Measurements from ENCODE around the gene BANK1.

The BANK1 gene

DNA sequence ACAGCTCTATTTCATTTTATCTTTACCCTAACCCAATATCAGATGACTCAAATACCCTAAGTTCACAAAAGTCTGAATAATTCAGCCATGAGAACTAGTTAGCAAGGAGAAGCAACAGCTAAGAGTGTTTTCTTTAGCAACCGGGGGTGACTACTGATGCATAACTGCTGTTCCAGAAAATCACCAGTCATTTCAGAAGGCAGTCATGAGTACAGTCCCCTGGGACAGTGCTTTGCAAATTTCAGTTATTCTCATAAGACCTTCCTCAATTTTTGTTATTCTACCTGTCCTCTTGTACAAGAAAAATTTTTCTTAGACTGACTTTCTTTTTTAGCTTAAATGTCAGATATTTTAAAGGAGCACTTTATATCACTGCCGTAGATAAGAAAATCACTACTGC, 16.4 kb downstream of the BANK1 start:
- TF ChIP-seq, protein P1, sequence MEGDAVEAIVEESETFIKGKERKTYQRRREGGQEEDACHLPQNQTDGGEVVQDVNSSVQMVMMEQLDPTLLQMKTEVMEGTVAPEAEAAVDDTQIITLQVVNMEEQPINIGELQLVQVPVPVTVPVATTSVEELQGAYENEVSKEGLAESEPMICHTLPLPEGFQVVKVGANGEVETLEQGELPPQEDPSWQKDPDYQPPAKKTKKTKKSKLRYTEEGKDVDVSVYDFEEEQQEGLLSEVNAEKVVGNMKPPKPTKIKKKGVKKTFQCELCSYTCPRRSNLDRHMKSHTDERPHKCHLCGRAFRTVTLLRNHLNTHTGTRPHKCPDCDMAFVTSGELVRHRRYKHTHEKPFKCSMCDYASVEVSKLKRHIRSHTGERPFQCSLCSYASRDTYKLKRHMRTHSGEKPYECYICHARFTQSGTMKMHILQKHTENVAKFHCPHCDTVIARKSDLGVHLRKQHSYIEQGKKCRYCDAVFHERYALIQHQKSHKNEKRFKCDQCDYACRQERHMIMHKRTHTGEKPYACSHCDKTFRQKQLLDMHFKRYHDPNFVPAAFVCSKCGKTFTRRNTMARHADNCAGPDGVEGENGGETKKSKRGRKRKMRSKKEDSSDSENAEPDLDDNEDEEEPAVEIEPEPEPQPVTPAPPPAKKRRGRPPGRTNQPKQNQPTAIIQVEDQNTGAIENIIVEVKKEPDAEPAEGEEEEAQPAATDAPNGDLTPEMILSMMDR (IDR thresholded peaks at IDR 0.05; ENCODE audit: control insufficient read depth, extremely low read depth, insufficient read depth) = no peak
- DNase-seq (ENCODE audit: low read depth) = no peak
- no peak overlapping the region for H3K4me3 ChIP-seq (ENCODE audit: low read depth, low read length)

DNA sequence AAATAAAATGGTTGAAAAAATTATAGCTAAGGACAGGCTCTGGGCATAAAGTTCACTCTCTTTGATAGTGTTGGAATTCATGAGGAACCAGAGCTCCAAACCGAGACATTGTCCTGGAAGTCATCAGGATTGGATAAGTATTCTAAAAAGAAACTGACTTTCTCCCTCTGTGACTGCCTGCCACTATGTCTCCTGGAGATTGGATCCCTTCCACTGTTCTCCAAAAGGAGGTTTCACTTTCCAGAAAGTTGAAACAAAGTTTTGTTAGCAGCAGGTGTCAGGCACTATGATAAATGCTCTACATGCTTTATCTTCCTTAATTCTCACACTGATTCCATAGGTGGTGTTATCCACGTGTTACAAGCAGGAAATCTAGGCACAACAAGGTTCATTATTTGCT, 16.8 kb downstream of the BANK1 start:
- TF ChIP-seq, protein P1 (IDR thresholded peaks at IDR 0.05; ENCODE audit: control insufficient read depth, extremely low read depth, insufficient read depth) = no peak
- no peak for DNase-seq (ENCODE audit: low read depth)
- H3K4me3 ChIP-seq (ENCODE audit: low read depth, low read length) = no peak overlapping the region

GRCh38 chr4:101813604-101814003, 23.1 kb downstream of the BANK1 start:
- no peak overlapping the region for H3K4me3 ChIP-seq (ENCODE audit: low read depth, low read length)
- TF ChIP-seq, protein P1 (IDR thresholded peaks at IDR 0.05; ENCODE audit: control insufficient read depth, extremely low read depth, insufficient read depth) = no peak
- no peak for DNase-seq (ENCODE audit: low read depth)

- no peak overlapping the region for H3K4me3 ChIP-seq (ENCODE audit: low read depth, low read length)
- DNase-seq (ENCODE audit: low read depth) = no peak
- TF ChIP-seq, protein P1 (IDR thresholded peaks at IDR 0.05; ENCODE audit: control insufficient read depth, extremely low read depth, insufficient read depth) = no peak
Measured at GRCh38 chr4:101818362-101818761, 27.8 kb downstream of the BANK1 start.

- DNase-seq (ENCODE audit: low read depth) = no peak
- TF ChIP-seq, protein P1 (IDR thresholded peaks at IDR 0.05; ENCODE audit: control insufficient read depth, extremely low read depth, insufficient read depth) = no peak
- H3K4me3 ChIP-seq (ENCODE audit: low read depth, low read length) = no peak overlapping the region
Measured at GRCh38 chr4:101823864-101824263, 33.3 kb downstream of the BANK1 start.

GRCh38 chr4:101824500-101824899, 34.0 kb downstream of the BANK1 start:
- no peak overlapping the region for H3K4me3 ChIP-seq (ENCODE audit: low read depth, low read length)
- TF ChIP-seq, protein P1 (IDR thresholded peaks at IDR 0.05; ENCODE audit: control insufficient read depth, extremely low read depth, insufficient read depth) = no peak
- no peak for DNase-seq (ENCODE audit: low read depth)

- no peak for DNase-seq (ENCODE audit: low read depth)
Measured at GRCh38 chr4:101825953-101826352, 35.4 kb downstream of the BANK1 start.

More at GRCh38 chr4:101825953-101826352, 35.4 kb downstream of the BANK1 start:
- TF ChIP-seq, protein P1 (IDR thresholded peaks at IDR 0.05; ENCODE audit: control insufficient read depth, extremely low read depth, insufficient read depth) = no peak
- H3K4me3 ChIP-seq (ENCODE audit: low read depth, low read length) = no peak overlapping the region
